Measurements from ENCODE around the gene GPC3. TPM values are rescaled to one million over a fixed set of nuclear protein-coding genes. Genes with fewer than 3 reads are reported as not detected.

The GPC3 gene
- total RNA-seq, 1 experiment from 2014 or later = not detected

DNA sequence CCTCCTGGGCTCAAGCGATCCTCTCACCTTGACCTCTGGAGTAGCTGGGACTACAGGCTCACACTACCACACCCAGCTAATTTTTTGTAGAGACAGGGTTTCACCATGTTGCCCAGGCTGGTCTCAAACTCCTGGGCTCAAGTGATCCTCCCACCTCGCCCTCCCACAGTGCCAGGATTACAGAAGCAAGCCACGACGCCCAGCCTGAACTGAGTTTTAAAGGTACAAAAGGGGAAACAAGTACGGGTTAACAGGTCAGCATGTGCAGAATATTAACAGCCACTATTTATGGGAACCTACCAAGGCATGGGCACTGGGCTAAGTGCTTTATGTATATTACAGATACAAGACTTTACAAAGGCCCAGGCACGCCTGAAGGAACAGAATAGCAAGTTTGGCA lies 405.8 kb downstream of the GPC3 start:
- no peak overlapping the region for H3K4me3 ChIP-seq
- DNase-seq = no peak
- no peaks in the 10 kb centered on the region for H3K36me3 ChIP-seq (ENCODE audit: low read depth)
- no peaks in the 10 kb centered on the region for H3K79me2 ChIP-seq (ENCODE audit: low read depth)
- H4K20me1 ChIP-seq (ENCODE audit: insufficient read depth) = no peaks in the 10 kb centered on the region
- TF ChIP-seq EZH2 (IDR thresholded peaks at IDR 0.05; ENCODE audit: low read depth) = no peak
- TF ChIP-seq, protein P1, sequence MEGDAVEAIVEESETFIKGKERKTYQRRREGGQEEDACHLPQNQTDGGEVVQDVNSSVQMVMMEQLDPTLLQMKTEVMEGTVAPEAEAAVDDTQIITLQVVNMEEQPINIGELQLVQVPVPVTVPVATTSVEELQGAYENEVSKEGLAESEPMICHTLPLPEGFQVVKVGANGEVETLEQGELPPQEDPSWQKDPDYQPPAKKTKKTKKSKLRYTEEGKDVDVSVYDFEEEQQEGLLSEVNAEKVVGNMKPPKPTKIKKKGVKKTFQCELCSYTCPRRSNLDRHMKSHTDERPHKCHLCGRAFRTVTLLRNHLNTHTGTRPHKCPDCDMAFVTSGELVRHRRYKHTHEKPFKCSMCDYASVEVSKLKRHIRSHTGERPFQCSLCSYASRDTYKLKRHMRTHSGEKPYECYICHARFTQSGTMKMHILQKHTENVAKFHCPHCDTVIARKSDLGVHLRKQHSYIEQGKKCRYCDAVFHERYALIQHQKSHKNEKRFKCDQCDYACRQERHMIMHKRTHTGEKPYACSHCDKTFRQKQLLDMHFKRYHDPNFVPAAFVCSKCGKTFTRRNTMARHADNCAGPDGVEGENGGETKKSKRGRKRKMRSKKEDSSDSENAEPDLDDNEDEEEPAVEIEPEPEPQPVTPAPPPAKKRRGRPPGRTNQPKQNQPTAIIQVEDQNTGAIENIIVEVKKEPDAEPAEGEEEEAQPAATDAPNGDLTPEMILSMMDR (conservative IDR thresholded peaks at IDR 0.05) = no peak
- H3K27me3 ChIP-seq (ENCODE audit: insufficient read depth, low read depth) = no peaks in the 10 kb centered on the region
- no peaks in the 10 kb centered on the region for H3K4me1 ChIP-seq (replicated peaks; ENCODE audit: insufficient read depth)
- no peak overlapping the region for H3K4me2 ChIP-seq
- no peaks in the 10 kb centered on the region for H3K9me3 ChIP-seq (ENCODE audit: insufficient read depth, low read depth)
- H2AFZ ChIP-seq = no peak overlapping the region
- H3F3A ChIP-seq (ENCODE audit: insufficient read depth, low read depth) = no peaks in the 10 kb centered on the region
- no TSS peak for BruUV-seq (replicated peaks)
- POLR2A ChIA-PET (ENCODE audit: unreplicated experiment) = no interaction called here
- no peaks in the 10 kb centered on the region for H3K9me2 ChIP-seq (ENCODE audit: insufficient read depth)
- CTCF ChIA-PET = no interaction called here
- H3K27ac ChIP-seq = no peak overlapping the region
- intact Hi-C loops (cut with micrococcal nuclease; ENCODE audit: unreplicated experiment) = no loop called here

DNA sequence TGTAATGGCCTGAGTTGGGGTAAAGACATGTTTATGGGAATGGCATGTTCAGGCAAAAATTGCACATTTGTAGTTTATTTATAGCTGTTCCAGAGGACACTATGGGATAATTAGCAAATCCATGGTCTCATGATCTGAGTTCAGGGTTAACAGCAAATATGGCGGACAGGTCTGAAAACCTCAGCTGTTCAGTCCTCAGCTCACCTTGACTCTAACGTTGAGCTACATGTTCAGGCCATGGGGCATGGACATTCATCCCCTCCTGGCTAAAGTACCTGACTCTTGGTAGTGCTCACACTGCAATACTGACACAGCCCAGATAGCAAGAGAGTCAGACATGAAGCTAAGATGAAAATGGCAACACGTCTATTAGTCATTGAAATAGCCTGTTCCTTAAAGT lies 408.5 kb downstream of the GPC3 start:
- H3K9me3 ChIP-seq (ENCODE audit: insufficient read depth, low read depth) = no peaks in the 10 kb centered on the region
- no peaks in the 10 kb centered on the region for H3F3A ChIP-seq (ENCODE audit: insufficient read depth, low read depth)
- H3K4me2 ChIP-seq = no peak overlapping the region
- no peak overlapping the region for H3K27ac ChIP-seq
- no peaks in the 10 kb centered on the region for H4K20me1 ChIP-seq (ENCODE audit: insufficient read depth)
- H3K36me3 ChIP-seq (ENCODE audit: low read depth) = no peaks in the 10 kb centered on the region
- no peaks in the 10 kb centered on the region for H3K4me1 ChIP-seq (replicated peaks; ENCODE audit: insufficient read depth)
- BruUV-seq (replicated peaks) = no TSS peak
- intact Hi-C loops (cut with micrococcal nuclease; ENCODE audit: unreplicated experiment) = no loop called here
- ChIA-PET POLR2A (ENCODE audit: unreplicated experiment) (interaction anchor here (0.6 to 0.7 kb wide), 2 partner anchors 150 to 1570 kb away, joined by 3 to 4 read pairs; no protein-coding TSS in a partner anchor), CTCF (no interaction called here)
- no peak overlapping the region for H3K4me3 ChIP-seq
- no peaks in the 10 kb centered on the region for H3K27me3 ChIP-seq (ENCODE audit: insufficient read depth, low read depth)
- no peak overlapping the region for H2AFZ ChIP-seq
- TF ChIP-seq, protein P1 (conservative IDR thresholded peaks at IDR 0.05) = no peak
- TF ChIP-seq EZH2 (IDR thresholded peaks at IDR 0.05; ENCODE audit: low read depth) = no peak
- H3K79me2 ChIP-seq (ENCODE audit: low read depth) = no peaks in the 10 kb centered on the region
- DNase-seq = no peak
- H3K9me2 ChIP-seq (ENCODE audit: insufficient read depth) = no peaks in the 10 kb centered on the region

DNA sequence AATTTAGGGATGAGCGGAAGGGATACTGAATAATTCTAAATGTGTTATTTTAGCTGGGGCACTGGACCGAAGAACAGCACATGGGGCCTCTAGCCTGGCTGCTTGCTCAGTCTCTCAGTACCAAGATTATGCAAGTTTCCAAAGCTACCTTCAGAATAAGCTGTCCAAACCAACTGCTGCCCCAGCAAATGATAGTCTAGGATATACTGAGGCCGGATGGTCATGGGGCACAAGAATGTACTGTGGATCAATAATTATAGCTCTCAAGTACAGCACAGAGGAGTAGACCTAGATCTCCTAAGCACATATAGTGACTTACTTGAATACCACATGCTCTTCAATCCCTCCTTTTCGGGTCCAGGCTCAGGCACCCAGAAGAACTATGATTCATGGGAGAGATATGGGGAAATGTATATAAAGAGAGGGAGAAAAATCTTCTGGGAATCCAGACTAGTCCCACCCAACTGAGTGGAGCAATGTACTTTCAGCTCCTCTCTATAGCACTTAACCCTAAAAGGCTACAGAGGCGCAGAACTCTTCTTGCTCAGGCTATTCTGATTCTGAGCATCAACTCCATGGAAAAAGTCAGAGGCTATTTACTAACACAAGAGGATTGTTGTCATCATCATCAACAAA lies 409.8 kb downstream of the GPC3 start:
- DNase-seq = no peak
- no peaks in the 10 kb centered on the region for H3K4me1 ChIP-seq (replicated peaks; ENCODE audit: insufficient read depth)
- H3K27ac ChIP-seq = no peak overlapping the region
- intact Hi-C loops (cut with micrococcal nuclease; ENCODE audit: unreplicated experiment) = no loop called here
- H3K79me2 ChIP-seq (ENCODE audit: low read depth) = no peaks in the 10 kb centered on the region
- TF ChIP-seq, protein P1 (conservative IDR thresholded peaks at IDR 0.05) = no peak
- TF ChIP-seq EZH2 (IDR thresholded peaks at IDR 0.05; ENCODE audit: low read depth) = no peak
- no peak overlapping the region for H3K4me3 ChIP-seq
- no peak overlapping the region for H2AFZ ChIP-seq
- no peaks in the 10 kb centered on the region for H3F3A ChIP-seq (ENCODE audit: insufficient read depth, low read depth)
- CTCF ChIA-PET = no interaction called here
- no peaks in the 10 kb centered on the region for H3K27me3 ChIP-seq (ENCODE audit: insufficient read depth, low read depth)
- no peaks in the 10 kb centered on the region for H4K20me1 ChIP-seq (ENCODE audit: insufficient read depth)
- POLR2A ChIA-PET (ENCODE audit: unreplicated experiment) = no interaction called here
- H3K9me3 ChIP-seq (ENCODE audit: insufficient read depth, low read depth) = no peaks in the 10 kb centered on the region
- no TSS peak for BruUV-seq (replicated peaks)
- no peaks in the 10 kb centered on the region for H3K9me2 ChIP-seq (ENCODE audit: insufficient read depth)
- no peak overlapping the region for H3K4me2 ChIP-seq
- H3K36me3 ChIP-seq (ENCODE audit: low read depth) = no peaks in the 10 kb centered on the region
